NCI-H1105 (cell line): ENCODE results near the gene ERO1B.

ENCODE experiments used
- DNase-seq: peaks from one replicate; lab custom pipeline; 2025; lab: John Stamatoyannopoulos, UW

The ERO1B gene

GRCh38 chr1:236253918-236254637, 27.7 kb downstream of the ERO1B start:
- no peak for DNase-seq

- DNase-seq: no peak
These were observed 28.6 kb downstream of the ERO1B start for GRCh38 chr1:236253119-236253518.

- no peak for DNase-seq
These were observed 30.2 kb downstream of the ERO1B start for GRCh38 chr1:236251587-236251986.

- no peak for DNase-seq
These were observed 34.5 kb downstream of the ERO1B start for GRCh38 chr1:236247286-236247685.

GRCh38 chr1:236242568-236242967, 39.2 kb downstream of the ERO1B start:
- no peak for DNase-seq

- DNase-seq: no peak
These were observed 41.1 kb downstream of the ERO1B start for GRCh38 chr1:236240675-236241074.

- DNase-seq: no peak
These were observed 42.6 kb downstream of the ERO1B start for GRCh38 chr1:236239092-236239585.

- DNase-seq: no peak
These were observed 46.6 kb downstream of the ERO1B start for GRCh38 chr1:236235116-236235515.

- no peak for DNase-seq
These were observed 53.3 kb downstream of the ERO1B start for GRCh38 chr1:236228411-236228810.

GRCh38 chr1:236222632-236223031, 59.1 kb downstream of the ERO1B start:
- no peak for DNase-seq

- DNase-seq: no peak
These were observed 61.3 kb downstream of the ERO1B start for GRCh38 chr1:236220473-236220872.

- no peak for DNase-seq
These were observed 67.0 kb downstream of the ERO1B start for GRCh38 chr1:236214761-236215160.

GRCh38 chr1:236213534-236213933, 68.2 kb downstream of the ERO1B start:
- no peak for DNase-seq

- no peak for DNase-seq
These were observed 69.9 kb downstream of the ERO1B start for GRCh38 chr1:236211815-236212214.

- no peak for DNase-seq
These were observed 72.0 kb downstream of the ERO1B start for GRCh38 chr1:236209713-236210112.

- no peak for DNase-seq
These were observed 72.6 kb downstream of the ERO1B start for GRCh38 chr1:236209185-236209584.

GRCh38 chr1:236207569-236207968, 74.2 kb downstream of the ERO1B start:
- no peak for DNase-seq

GRCh38 chr1:236207121-236207520, 74.6 kb downstream of the ERO1B start:
- no peak for DNase-seq

- no peak for DNase-seq
These were observed 75.2 kb downstream of the ERO1B start for GRCh38 chr1:236206548-236206947.

- no peak for DNase-seq
These were observed 77.1 kb downstream of the ERO1B start for GRCh38 chr1:236204656-236205055.

- DNase-seq: no peak
These were observed 77.7 kb downstream of the ERO1B start for GRCh38 chr1:236204039-236204438.

- no peak for DNase-seq
These were observed 80.0 kb downstream of the ERO1B start for GRCh38 chr1:236201786-236202185.

GRCh38 chr1:236200925-236201324, 80.8 kb downstream of the ERO1B start:
- DNase-seq: no peak

- DNase-seq: no peak
These were observed 88.6 kb downstream of the ERO1B start for GRCh38 chr1:236193184-236193583.
